ENCODE measurements around the gene MUC22.
"Not testable (repeated sequence)": the region's sequence is repeated elsewhere in the genome, so short reads cannot be mapped to it uniquely, and the experiment has no call there.

MUC22 gene

GRCh38 chr6:30998785-30999184 is 11.5 kb upstream of the MUC22 start:
- no peak for DNase-seq

- DNase-seq: not testable (repeated sequence)
Measured at GRCh38 chr6:31000067-31000860, 10.0 kb upstream of the MUC22 start.

- DNase-seq: no peak
Measured at GRCh38 chr6:31001281-31001888, 8.9 kb upstream of the MUC22 start.

- DNase-seq: no peak
Measured at GRCh38 chr6:31002471-31002870, 7.8 kb upstream of the MUC22 start.

GRCh38 chr6:31004794-31005193 is 5.5 kb upstream of the MUC22 start:
- no peak for DNase-seq

- no peak for DNase-seq
Measured at GRCh38 chr6:31005249-31006020, 4.8 kb upstream of the MUC22 start.

GRCh38 chr6:31007694-31008093 is 2.6 kb upstream of the MUC22 start:
- DNase-seq: no peak

- no peak for DNase-seq
Measured at GRCh38 chr6:31008165-31008564, 2.1 kb upstream of the MUC22 start.

GRCh38 chr6:31009731-31010130 is 543 bp upstream of the MUC22 start:
- no peak for DNase-seq

GRCh38 chr6:31011153-31011552 is 879 bp downstream of the MUC22 start:
- no peak for DNase-seq

GRCh38 chr6:31016659-31017299 is 6.5 kb downstream of the MUC22 start:
- DNase-seq: no peak

GRCh38 chr6:31017436-31017835 is 7.2 kb downstream of the MUC22 start:
- not testable (repeated sequence) for DNase-seq

GRCh38 chr6:31020057-31020456 is 9.8 kb downstream of the MUC22 start:
- no peak for DNase-seq

GRCh38 chr6:31020631-31021255 is 10.5 kb downstream of the MUC22 start:
- not testable (repeated sequence) for DNase-seq

GRCh38 chr6:31021705-31022531 is 11.6 kb downstream of the MUC22 start:
- not testable (repeated sequence) for DNase-seq

- no peak for DNase-seq
Measured at GRCh38 chr6:31025595-31025994, 15.3 kb downstream of the MUC22 start.

- DNase-seq: no peak
Measured at GRCh38 chr6:31031095-31031494, 20.8 kb downstream of the MUC22 start.

- DNase-seq: no peak
Measured at GRCh38 chr6:31033075-31033474, 22.8 kb downstream of the MUC22 start.

GRCh38 chr6:31035862-31036497 is 25.7 kb downstream of the MUC22 start:
- no peak for DNase-seq

GRCh38 chr6:31037169-31037568 is 26.9 kb downstream of the MUC22 start:
- DNase-seq: no peak

GRCh38 chr6:31037682-31038081 is 27.4 kb downstream of the MUC22 start:
- no peak for DNase-seq

All from inflammatory macrophage treated with lipopolysaccharide for 1 hour (primary cell).